GM21528 (cell line): ENCODE results near the gene PCSK5.
"Not testable (repeated sequence)": the region's sequence is repeated elsewhere in the genome, so short reads cannot be mapped to it uniquely, and the experiment has no call there.

Experiments used
- ATAC-seq: cut with Tn5 transposase; IDR thresholded peaks from one replicate; pipeline ENCODE4 v1.9.1; 2021; ENCODE audit warnings: mild to moderate bottlenecking, moderate library complexity; ENCODE audit not compliant: unreplicated experiment, low FRiP score

The PCSK5 gene

GRCh38 chr9:76044266-76044819 is 153.9 kb downstream of the PCSK5 start:
- ATAC-seq = no peak

GRCh38 chr9:76045221-76045620 is 154.7 kb downstream of the PCSK5 start:
- no peak for ATAC-seq

GRCh38 chr9:76049341-76049740 is 158.9 kb downstream of the PCSK5 start:
- ATAC-seq = no peak

- no peak for ATAC-seq
Observed at GRCh38 chr9:76067696-76068095, 177.2 kb downstream of the PCSK5 start.

- no peak for ATAC-seq
Observed at GRCh38 chr9:76077537-76077936, 187.1 kb downstream of the PCSK5 start.

GRCh38 chr9:76081281-76081680 is 190.8 kb downstream of the PCSK5 start:
- not testable (repeated sequence) for ATAC-seq

GRCh38 chr9:76082057-76082456 is 191.6 kb downstream of the PCSK5 start:
- no peak for ATAC-seq

GRCh38 chr9:76085596-76085995 is 195.1 kb downstream of the PCSK5 start:
- ATAC-seq = no peak

GRCh38 chr9:76086539-76086938 is 196.1 kb downstream of the PCSK5 start:
- no peak for ATAC-seq

- no peak for ATAC-seq
Observed at GRCh38 chr9:76087976-76088375, 197.5 kb downstream of the PCSK5 start.

- no peak for ATAC-seq
Observed at GRCh38 chr9:76090330-76090729, 199.9 kb downstream of the PCSK5 start.

- no peak for ATAC-seq
Observed at GRCh38 chr9:76090909-76091308, 200.4 kb downstream of the PCSK5 start.

GRCh38 chr9:76092572-76092971 is 202.1 kb downstream of the PCSK5 start:
- ATAC-seq = no peak

GRCh38 chr9:76095585-76095984 is 205.1 kb downstream of the PCSK5 start:
- ATAC-seq = no peak

GRCh38 chr9:76099516-76099915 is 209.0 kb downstream of the PCSK5 start:
- ATAC-seq = no peak

GRCh38 chr9:76101075-76101474 is 210.6 kb downstream of the PCSK5 start:
- no peak for ATAC-seq

GRCh38 chr9:76101491-76101890 is 211.0 kb downstream of the PCSK5 start:
- no peak for ATAC-seq

- no peak for ATAC-seq
Observed at GRCh38 chr9:76101947-76102346, 211.5 kb downstream of the PCSK5 start.

GRCh38 chr9:76103531-76104315 is 213.2 kb downstream of the PCSK5 start:
- no peak for ATAC-seq

- ATAC-seq = no peak
Observed at GRCh38 chr9:76107482-76107881, 217.0 kb downstream of the PCSK5 start.

GRCh38 chr9:76109953-76110352 is 219.5 kb downstream of the PCSK5 start:
- ATAC-seq = no peak

GRCh38 chr9:76112151-76112550 is 221.7 kb downstream of the PCSK5 start:
- no peak for ATAC-seq
